GM19455 (cell line): ENCODE results near the gene C22orf39.

Experiments used
- ATAC-seq: cut with Tn5 transposase; IDR thresholded peaks from one replicate; pipeline ENCODE4 v1.9.1; 2021; ENCODE audit not compliant: unreplicated experiment

C22orf39 gene

DNA sequence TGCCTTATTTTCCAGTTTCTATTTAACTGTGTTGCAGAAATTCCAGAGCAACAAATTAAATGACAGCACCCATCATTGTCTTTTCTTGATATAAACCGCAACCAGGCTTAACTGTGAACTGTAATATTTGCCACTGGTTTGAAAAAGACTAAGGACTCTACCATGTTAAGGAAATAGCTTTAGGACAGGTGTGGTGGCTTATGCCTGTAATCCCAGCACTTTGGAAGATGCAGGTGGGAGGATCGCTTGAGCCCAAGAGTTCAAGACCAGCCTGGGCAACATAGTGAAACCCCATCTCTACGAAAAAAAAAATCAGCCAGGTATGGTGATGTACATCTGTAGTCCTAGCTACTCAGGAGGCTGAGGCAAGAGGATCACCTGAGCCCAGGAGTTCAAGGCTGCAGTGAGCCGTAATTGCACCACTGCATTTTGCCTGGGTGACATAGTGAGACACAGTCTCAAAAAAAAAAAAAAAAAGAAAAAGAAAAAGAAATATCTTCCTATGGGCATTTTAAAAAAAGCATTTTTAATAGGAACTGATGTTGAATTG, 44.8 kb downstream of the C22orf39 start:
- ATAC-seq = no peak

DNA sequence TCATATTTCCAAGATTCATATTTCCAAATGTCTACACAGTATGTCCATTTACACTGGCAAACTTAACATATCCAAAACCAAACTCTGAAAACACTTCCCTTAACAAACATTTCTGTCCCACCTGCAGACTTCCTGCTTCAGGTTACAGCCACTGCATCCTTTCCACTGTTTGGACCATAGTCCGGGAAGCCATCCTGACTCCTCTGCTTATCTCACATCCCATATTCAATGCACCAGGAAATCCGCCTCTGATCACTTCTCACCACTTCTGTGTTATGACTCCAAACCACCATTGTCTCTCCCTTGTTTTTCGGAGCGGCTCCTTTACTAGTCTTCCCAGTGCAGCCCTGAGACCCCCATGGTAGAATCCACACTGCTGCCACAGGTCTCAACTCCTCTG, 46.0 kb downstream of the C22orf39 start:
- no peak for ATAC-seq

GRCh38 chr22:19400881-19401280, 46.6 kb downstream of the C22orf39 start:
- no peak for ATAC-seq

DNA sequence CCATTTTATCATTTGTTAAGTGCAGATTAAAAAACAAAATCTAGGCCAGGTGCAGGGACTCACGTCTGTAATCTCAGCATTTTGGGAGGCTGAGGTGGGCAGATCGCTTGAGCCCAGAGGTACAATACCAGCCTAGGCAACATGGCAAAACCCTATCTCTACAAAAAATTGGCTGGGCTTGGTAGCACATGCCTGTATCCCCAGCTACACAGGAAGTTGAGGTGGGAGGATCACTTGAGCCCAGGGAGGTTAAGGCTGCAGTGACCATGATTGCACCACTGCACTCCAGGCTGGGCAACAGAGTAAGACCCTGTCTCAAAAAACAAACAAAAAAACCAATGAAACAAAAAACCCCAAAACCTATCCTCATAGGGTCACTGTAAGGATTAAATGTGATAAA, 48.9 kb downstream of the C22orf39 start:
- ATAC-seq = no peak

DNA sequence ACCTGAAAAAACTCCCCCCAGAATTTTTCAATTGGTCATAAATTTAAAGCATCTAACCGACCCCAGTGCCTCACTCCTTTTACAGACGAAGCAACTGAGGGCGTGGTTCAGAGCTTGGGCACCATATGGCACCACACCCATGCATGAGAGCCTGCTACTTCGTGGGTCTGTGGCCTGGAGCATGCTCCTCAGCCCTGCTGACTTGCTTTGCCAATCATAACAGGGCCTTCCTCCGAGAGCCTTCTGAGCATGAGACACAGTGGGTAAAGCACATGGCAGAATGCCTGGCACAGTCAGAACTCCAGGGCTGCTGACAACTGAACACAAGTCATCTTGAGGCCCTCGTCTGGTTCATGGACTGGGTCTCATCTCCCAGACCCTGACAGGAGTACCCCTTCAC, 49.3 kb downstream of the C22orf39 start:
- no peak for ATAC-seq

GRCh38 chr22:19397734-19398104, 49.8 kb downstream of the C22orf39 start:
- ATAC-seq = no peak

DNA sequence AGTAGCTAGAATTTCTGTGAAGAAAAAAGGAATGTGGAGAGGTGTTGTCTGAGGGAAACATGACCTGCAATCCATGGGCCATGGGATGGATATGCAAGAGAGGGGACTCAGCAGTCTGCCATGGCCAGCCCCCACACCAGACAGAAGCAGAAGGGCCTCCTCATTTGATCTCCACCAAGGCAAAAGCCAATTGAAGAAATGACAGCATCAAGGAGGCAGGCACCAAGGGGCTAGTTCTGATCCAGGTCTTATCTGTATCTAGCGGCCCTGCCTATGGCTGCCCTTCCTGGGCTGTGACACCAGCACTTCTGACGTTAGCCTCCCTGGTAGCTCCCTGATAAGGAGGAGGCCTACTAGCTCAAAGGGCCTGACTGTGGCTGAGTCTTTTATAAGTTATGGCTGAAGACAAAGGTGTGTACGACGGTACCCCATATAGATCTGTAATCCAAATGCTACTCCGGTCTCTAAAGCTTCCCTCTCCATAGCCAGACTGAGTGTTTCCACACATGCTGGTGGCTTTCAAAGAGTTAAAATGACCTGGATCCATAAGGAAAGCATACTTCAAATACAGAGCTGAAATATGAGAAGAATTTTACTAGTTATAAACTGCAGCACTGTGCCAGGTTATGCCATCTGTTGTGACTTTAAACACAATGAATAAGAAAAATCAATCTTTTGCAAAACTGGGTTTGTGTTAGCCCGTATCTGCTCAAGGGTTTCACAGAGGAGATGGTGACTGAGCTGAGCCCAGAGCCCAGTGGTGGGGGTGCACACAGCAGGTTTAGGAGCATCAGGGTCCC, 50.4 kb downstream of the C22orf39 start:
- ATAC-seq = no peak

DNA sequence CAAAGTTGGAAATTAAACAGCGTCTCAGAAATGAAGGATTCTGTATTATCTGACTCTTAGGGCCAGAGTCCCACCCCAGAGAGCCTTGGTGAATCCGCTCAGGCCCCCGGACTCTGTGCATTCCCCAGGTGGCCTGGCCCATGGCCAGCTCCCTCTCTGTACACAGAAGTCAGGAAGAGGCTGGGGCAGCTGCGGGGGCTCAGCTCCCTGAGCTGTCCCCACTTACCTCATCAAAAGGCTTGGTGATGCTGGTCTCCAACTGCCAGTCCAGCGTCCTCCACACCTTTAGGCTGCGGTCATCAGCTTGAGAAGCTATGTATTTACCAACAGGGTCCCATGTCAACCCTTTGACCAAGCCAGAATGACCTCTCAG, 51.0 kb downstream of the C22orf39 start:
- ATAC-seq = no peak

DNA sequence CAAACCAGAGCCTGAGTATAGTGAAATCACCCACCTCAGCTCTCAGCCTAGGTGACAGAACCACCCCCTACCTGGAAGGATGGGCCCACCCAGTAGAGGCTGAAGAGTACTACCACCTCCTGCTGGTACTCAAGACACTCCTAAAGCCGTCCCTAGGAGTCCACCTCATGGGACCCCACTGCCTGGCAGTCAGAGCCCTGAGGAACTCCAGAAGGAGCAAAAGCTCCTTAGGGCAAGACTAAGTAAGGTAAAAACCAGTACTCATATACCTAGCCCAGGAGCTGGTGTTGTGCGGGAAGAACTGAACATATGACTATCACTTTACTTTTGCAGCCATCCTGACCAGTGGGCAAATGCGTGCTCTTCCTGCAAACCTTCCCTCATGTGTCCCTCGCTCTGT, 52.2 kb downstream of the C22orf39 start:
- no peak for ATAC-seq

- ATAC-seq = no peak
Observed at GRCh38 chr22:19394274-19395050, 53.0 kb downstream of the C22orf39 start.

DNA sequence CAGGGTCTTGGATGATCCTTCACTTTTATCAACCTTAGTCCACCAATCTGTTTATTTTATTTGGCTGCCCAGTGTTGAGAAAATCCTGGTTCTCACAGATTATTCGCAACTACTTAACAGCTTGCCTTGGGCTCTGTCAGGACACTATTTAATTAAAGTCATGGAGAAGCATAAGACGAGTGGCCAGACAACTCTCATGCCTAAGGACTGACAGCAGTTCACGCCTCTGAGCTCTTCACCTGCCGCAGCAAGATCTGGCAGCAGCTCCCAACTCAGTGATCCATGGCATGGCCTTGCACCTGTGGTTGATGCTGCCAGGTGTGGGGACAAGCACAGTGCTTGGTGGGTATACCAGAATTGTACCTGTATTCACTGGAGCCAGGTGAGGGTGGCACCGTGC, 53.8 kb downstream of the C22orf39 start:
- ATAC-seq = no peak
